Suprapubic skin (tissue), 4 donors: Measurements from ENCODE around the gene ATXN1.

Experiments used
- CTCF ChIP-seq, 2 donors: fragments of 200-600 bp in 1 of 2; fragments of 450-650 bp in 1 of 2; sonication (generic) in 1 of 2; IDR thresholded peaks; one replicate each; pipeline ENCODE4 v1.5.1; 2016 to 2019; ENCODE audit warnings: antibody characterized with exemption in 2 of 2, mild to moderate bottlenecking in 1 of 2, moderate library complexity in 1 of 2
- POLR2A ChIP-seq, 2 donors: fragments of 450-650 bp; IDR thresholded peaks; one replicate each; pipeline ENCODE4 v1.6.1; 2017; ENCODE audit warnings: antibody characterized with exemption in 2 of 2, mild to moderate bottlenecking in 2 of 2, moderate library complexity in 2 of 2
- POLR2AphosphoS5 ChIP-seq, 3 donors: sonication (generic); formaldehyde crosslinking; IDR thresholded peaks; one replicate each; pipeline ENCODE4 v1.6.1; 2017; ENCODE audit warnings: antibody characterized with exemption in 3 of 3

- no peak for TF ChIP-seq CTCF (IDR thresholded peaks at IDR 0.05)
- TF ChIP-seq POLR2A (IDR thresholded peaks at IDR 0.05), result no peak
- no peak for TF ChIP-seq POLR2AphosphoS5 (IDR thresholded peaks at IDR 0.05)
These were observed 63.1 kb downstream of the ATXN1 start for GRCh38 chr6:16698162-16698533.
